Activated T-helper 17 cell treated with anti-CD3 and anti-CD28 coated beads, Interleukin-2, amount 50 U/mL, for 72 hours (primary cell): ENCODE data around the gene OSBPL1A. TPM values are rescaled to one million over a fixed set of nuclear protein-coding genes. Genes with fewer than 3 reads are reported as not detected.

Experiments
- ATAC-seq: fragments of 150-1000 bp; cut with Tn5 transposase; replicated peaks from 2 replicates; pipeline ENCODE4 v1.10.0; 2021; ENCODE audit warnings: mild to moderate bottlenecking, moderate library complexity
- H3K27ac Mint-ChIP-seq: one replicate; pipeline ENCODE4 v1.8.0; 2022; ENCODE audit warnings: mixed read lengths
- H3K27me3 Mint-ChIP-seq: one replicate; pipeline ENCODE4 v1.8.0; 2022; ENCODE audit warnings: mixed read lengths
- H3K36me3 Mint-ChIP-seq: one replicate; pipeline ENCODE4 v1.8.0; 2022; ENCODE audit warnings: low read depth, mild to moderate bottlenecking, mixed read lengths
- H3K4me1 Mint-ChIP-seq: one replicate; pipeline ENCODE4 v1.8.0; 2022; ENCODE audit warnings: mixed read lengths
- H3K4me3 Mint-ChIP-seq: one replicate; pipeline ENCODE4 v1.8.0; 2022; ENCODE audit warnings: mild to moderate bottlenecking, mixed read lengths
- H3K9me3 Mint-ChIP-seq: one replicate; pipeline ENCODE4 v1.8.0; 2022; ENCODE audit warnings: mixed read lengths
- total RNA-seq, 2 donors: library from RNA; stranded (reverse); gene quantifications; one replicate each; pipeline ENCODE4 v1.2.3, GENCODE V29; 2022

OSBPL1A gene
- total RNA-seq, 2 donors from 2014 or later, result 2.8 to 4.1 TPM

- H3K27me3 Mint-ChIP-seq, result peaks cover 12% of the 10 kb centered on the region
- no peak overlapping the region for H3K27ac Mint-ChIP-seq
- no peaks in the 10 kb centered on the region for H3K36me3 Mint-ChIP-seq
- peaks cover 7% of the 10 kb centered on the region for H3K9me3 Mint-ChIP-seq
- H3K4me1 Mint-ChIP-seq, result peaks cover 18% of the 10 kb centered on the region
- peak; percentile 87 for ATAC-seq
- H3K4me3 Mint-ChIP-seq, result peak overlapping the region; percentile 0
Measured at GRCh38 chr18:24414349-24415003, 16.9 kb upstream of the OSBPL1A start.

- peaks cover 18% of the 10 kb centered on the region for H3K4me1 Mint-ChIP-seq
- H3K4me3 Mint-ChIP-seq, result peak overlapping the region; percentile 20
- no peaks in the 10 kb centered on the region for H3K36me3 Mint-ChIP-seq
- ATAC-seq, result no peak
- H3K9me3 Mint-ChIP-seq, result peaks cover 7% of the 10 kb centered on the region
- peak overlapping the region; percentile 63 for H3K27ac Mint-ChIP-seq
- H3K27me3 Mint-ChIP-seq, result peaks cover 19% of the 10 kb centered on the region
Measured at GRCh38 chr18:24413148-24413547, 15.5 kb upstream of the OSBPL1A start.

GRCh38 chr18:24408496-24408895, 10.9 kb upstream of the OSBPL1A start:
- Mint-ChIP-seq H3K9me3 (peaks cover 7% of the 10 kb centered on the region), H3K4me3 (no peak overlapping the region), H3K36me3 (no peaks in the 10 kb centered on the region), H3K27me3 (peaks cover 35% of the 10 kb centered on the region), H3K4me1 (peaks cover 11% of the 10 kb centered on the region), H3K27ac (no peak overlapping the region)
- ATAC-seq, result no peak

- ATAC-seq, result no peak
- peaks cover 28% of the 10 kb centered on the region for H3K27me3 Mint-ChIP-seq
- H3K36me3 Mint-ChIP-seq, result no peaks in the 10 kb centered on the region
Measured at GRCh38 chr18:24404591-24404990, 7.0 kb upstream of the OSBPL1A start.

GRCh38 chr18:24403076-24403475, 5.5 kb upstream of the OSBPL1A start:
- Mint-ChIP-seq H3K4me1 (peaks cover 6% of the 10 kb centered on the region), H3K27ac (no peak overlapping the region), H3K9me3 (no peaks in the 10 kb centered on the region), H3K36me3 (no peaks in the 10 kb centered on the region), H3K27me3 (peaks cover 15% of the 10 kb centered on the region), H3K4me3 (no peak overlapping the region)
- ATAC-seq, result no peak

More at GRCh38 chr18:24404591-24404990, 7.0 kb upstream of the OSBPL1A start:
- H3K27ac Mint-ChIP-seq, result no peak overlapping the region
- no peaks in the 10 kb centered on the region for H3K9me3 Mint-ChIP-seq
- H3K4me3 Mint-ChIP-seq, result no peak overlapping the region
- H3K4me1 Mint-ChIP-seq, result peaks cover 5% of the 10 kb centered on the region

GRCh38 chr18:24402209-24402785, 4.7 kb upstream of the OSBPL1A start:
- no peaks in the 10 kb centered on the region for H3K36me3 Mint-ChIP-seq
- H3K4me1 Mint-ChIP-seq, result peaks cover 9% of the 10 kb centered on the region
- no peak overlapping the region for H3K4me3 Mint-ChIP-seq
- peaks cover 10% of the 10 kb centered on the region for H3K27me3 Mint-ChIP-seq
- ATAC-seq, result no peak
- H3K27ac Mint-ChIP-seq, result no peak overlapping the region
- H3K9me3 Mint-ChIP-seq, result no peaks in the 10 kb centered on the region

GRCh38 chr18:24400587-24400986, 3.0 kb upstream of the OSBPL1A start:
- Mint-ChIP-seq H3K27me3 (peaks cover 4% of the 10 kb centered on the region), H3K36me3 (no peaks in the 10 kb centered on the region), H3K27ac (no peak overlapping the region), H3K4me3 (no peak overlapping the region), H3K9me3 (no peaks in the 10 kb centered on the region), H3K4me1 (peaks cover 14% of the 10 kb centered on the region)
- peak; percentile 39 for ATAC-seq

GRCh38 chr18:24398540-24398939, 916 bp upstream of the OSBPL1A start:
- no peak for ATAC-seq
- peaks cover 14% of the 10 kb centered on the region for H3K4me1 Mint-ChIP-seq
- H3K9me3 Mint-ChIP-seq, result no peaks in the 10 kb centered on the region
- H3K27ac Mint-ChIP-seq, result no peak overlapping the region
- H3K27me3 Mint-ChIP-seq, result peaks cover under 1% of the 10 kb centered on the region
- H3K36me3 Mint-ChIP-seq, result no peaks in the 10 kb centered on the region
- H3K4me3 Mint-ChIP-seq, result peak overlapping the region; percentile 87

GRCh38 chr18:24397131-24397693, 412 bp downstream of the OSBPL1A start:
- Mint-ChIP-seq H3K36me3 (no peaks in the 10 kb centered on the region), H3K27ac (peak overlapping the region; percentile 54), H3K4me1 (peaks cover 14% of the 10 kb centered on the region), H3K4me3 (peak overlapping the region; percentile 87), H3K9me3 (no peaks in the 10 kb centered on the region), H3K27me3 (no peaks in the 10 kb centered on the region)
- peak; percentile 36 for ATAC-seq

GRCh38 chr18:24396082-24396633, 1.5 kb downstream of the OSBPL1A start:
- Mint-ChIP-seq H3K27me3 (no peaks in the 10 kb centered on the region), H3K4me1 (peaks cover 14% of the 10 kb centered on the region)

GRCh38 chr18:24395049-24395795, 2.4 kb downstream of the OSBPL1A start:
- no peaks in the 10 kb centered on the region for H3K9me3 Mint-ChIP-seq

More at GRCh38 chr18:24396082-24396633, 1.5 kb downstream of the OSBPL1A start:
- ATAC-seq, result peak; percentile 48
- no peaks in the 10 kb centered on the region for H3K9me3 Mint-ChIP-seq
- H3K27ac Mint-ChIP-seq, result no peak overlapping the region
- peak overlapping the region; percentile 87 for H3K4me3 Mint-ChIP-seq
- H3K36me3 Mint-ChIP-seq, result no peaks in the 10 kb centered on the region

GRCh38 chr18:24388957-24389356, 8.7 kb downstream of the OSBPL1A start:
- H3K4me1 Mint-ChIP-seq, result peaks cover 1% of the 10 kb centered on the region
- no peak for ATAC-seq
- no peaks in the 10 kb centered on the region for H3K27me3 Mint-ChIP-seq
- H3K27ac Mint-ChIP-seq, result no peak overlapping the region
- no peaks in the 10 kb centered on the region for H3K36me3 Mint-ChIP-seq
- H3K4me3 Mint-ChIP-seq, result no peak overlapping the region
- H3K9me3 Mint-ChIP-seq, result no peaks in the 10 kb centered on the region

More at GRCh38 chr18:24395049-24395795, 2.4 kb downstream of the OSBPL1A start:
- Mint-ChIP-seq H3K36me3 (no peaks in the 10 kb centered on the region), H3K27me3 (no peaks in the 10 kb centered on the region), H3K4me1 (peaks cover 10% of the 10 kb centered on the region), H3K27ac (no peak overlapping the region), H3K4me3 (peak overlapping the region; percentile 34)
- no peak for ATAC-seq

- no peaks in the 10 kb centered on the region for H3K27me3 Mint-ChIP-seq
- H3K36me3 Mint-ChIP-seq, result no peaks in the 10 kb centered on the region
- no peak for ATAC-seq
- H3K27ac Mint-ChIP-seq, result no peak overlapping the region
- peaks cover 4% of the 10 kb centered on the region for H3K4me1 Mint-ChIP-seq
- no peaks in the 10 kb centered on the region for H3K9me3 Mint-ChIP-seq
- H3K4me3 Mint-ChIP-seq, result no peak overlapping the region
Measured at GRCh38 chr18:24386681-24387080, 10.9 kb downstream of the OSBPL1A start.

- no peaks in the 10 kb centered on the region for H3K27me3 Mint-ChIP-seq
- ATAC-seq, result no peak
- H3K36me3 Mint-ChIP-seq, result no peaks in the 10 kb centered on the region
- no peak overlapping the region for H3K4me3 Mint-ChIP-seq
- peaks cover 12% of the 10 kb centered on the region for H3K4me1 Mint-ChIP-seq
- no peaks in the 10 kb centered on the region for H3K9me3 Mint-ChIP-seq
- H3K27ac Mint-ChIP-seq, result no peak overlapping the region
Measured at GRCh38 chr18:24381126-24381525, 16.5 kb downstream of the OSBPL1A start.
